HG03460 (cell line): ENCODE measurements around the gene TSEN34.
"Not testable (repeated sequence)": the region's sequence is repeated elsewhere in the genome, so short reads cannot be mapped to it uniquely, and the experiment has no call there.

ENCODE experiments used
- ATAC-seq: cut with Tn5 transposase; IDR thresholded peaks from one replicate; pipeline ENCODE4 v1.9.1; 2021; ENCODE audit not compliant: unreplicated experiment

TSEN34 gene

DNA sequence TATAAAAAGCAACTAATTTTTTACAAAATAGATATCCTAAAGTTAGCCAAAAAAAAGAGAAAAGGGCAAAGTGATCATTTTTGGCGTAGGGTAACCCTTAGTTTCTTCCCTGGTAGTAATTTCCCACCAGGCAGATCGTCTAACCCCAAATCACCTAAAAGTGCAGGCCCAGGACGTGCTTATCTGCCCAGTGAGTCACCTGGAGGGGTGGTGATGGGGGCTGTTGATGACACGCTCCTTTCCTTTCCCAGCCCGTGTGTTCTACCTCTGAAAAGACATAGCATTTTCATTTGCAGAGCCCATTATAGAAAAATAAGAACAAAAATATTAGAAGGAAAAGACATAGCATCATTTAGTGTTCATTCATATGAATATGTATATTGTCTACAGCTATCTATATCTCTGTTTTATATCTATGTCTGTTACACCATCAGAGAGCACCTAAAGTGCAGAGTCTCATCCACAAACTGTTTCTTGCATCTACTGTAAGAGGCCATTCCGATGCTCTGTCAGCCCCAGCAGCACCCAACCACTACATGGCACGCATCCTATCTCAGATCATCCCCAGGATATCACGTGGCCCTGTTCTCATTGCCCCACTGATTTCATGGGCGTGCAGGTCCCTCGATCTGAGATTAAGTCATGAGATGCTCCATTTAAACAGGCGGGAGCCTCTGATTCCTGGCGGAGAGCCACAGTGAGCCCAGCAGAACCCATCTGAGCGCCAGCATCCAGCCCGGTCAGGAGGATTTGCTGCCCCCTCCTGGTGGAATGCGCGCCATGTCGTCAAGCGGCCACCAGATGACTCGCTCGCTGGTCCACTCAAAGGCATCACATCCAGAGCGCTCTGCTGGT, 40.2 kb downstream of the TSEN34 start:
- no peak for ATAC-seq

DNA sequence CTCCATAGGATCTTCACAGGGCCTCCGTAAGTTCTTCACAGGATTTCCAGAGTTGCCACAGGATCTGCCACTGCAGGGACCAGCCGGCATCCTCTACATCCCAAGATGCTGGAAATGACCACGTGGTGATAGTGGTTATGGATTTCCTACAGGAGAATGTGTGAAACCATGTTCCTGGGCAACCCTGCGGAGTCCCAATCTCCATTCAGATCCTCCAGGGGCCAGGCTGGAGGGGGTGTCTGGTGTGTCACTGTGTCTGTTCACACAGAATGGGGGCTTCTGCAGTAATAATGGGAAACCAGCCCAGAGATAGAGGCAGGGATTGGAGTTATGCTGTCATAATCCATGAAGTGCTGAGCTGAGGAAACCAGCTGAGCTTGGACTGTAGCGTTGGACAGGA, 42.8 kb downstream of the TSEN34 start:
- no peak for ATAC-seq

DNA sequence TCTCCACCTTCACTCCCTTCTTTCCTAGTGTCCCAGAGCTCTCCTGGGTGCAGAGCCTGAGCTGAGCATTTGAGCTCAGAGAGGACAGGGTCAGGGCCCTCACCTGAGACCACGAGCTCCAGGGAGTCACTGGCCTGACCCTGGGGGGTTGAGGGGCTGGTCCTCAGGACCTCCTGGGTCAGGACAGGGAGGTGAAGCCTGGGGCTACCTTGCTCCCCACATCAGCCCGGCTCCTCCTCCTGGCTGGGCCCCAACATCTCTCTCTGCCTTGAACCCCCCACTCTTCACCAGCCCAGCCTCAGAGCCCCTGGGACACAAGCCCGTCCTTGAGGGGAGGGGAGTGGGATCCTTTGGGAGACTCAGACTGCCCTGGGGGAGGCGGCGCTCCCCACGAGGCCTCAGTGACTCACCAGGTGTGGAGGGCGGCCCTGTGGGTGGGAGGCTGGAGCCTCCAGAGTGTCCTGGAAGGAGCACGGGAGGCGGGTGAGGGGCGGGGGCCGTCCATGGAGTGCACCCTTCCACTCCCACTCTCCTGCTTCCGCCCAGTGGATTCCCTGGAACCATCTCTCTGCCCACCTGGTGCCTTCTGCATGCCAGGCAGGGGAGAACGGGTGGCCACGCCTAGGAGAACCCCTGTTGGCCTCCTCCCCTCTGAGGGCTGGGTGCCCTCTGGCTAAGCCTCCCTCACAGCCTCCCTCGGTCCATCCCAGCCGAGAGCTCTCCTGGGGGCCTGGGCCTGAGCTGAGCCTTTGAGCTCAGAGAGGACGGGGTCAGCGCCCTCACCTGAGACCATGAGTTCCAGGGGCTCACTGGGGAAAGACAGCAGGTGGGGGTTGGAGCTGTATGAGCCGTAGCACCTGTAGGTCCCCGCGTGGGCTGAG, 48.6 kb downstream of the TSEN34 start:
- not testable (repeated sequence) for ATAC-seq

DNA sequence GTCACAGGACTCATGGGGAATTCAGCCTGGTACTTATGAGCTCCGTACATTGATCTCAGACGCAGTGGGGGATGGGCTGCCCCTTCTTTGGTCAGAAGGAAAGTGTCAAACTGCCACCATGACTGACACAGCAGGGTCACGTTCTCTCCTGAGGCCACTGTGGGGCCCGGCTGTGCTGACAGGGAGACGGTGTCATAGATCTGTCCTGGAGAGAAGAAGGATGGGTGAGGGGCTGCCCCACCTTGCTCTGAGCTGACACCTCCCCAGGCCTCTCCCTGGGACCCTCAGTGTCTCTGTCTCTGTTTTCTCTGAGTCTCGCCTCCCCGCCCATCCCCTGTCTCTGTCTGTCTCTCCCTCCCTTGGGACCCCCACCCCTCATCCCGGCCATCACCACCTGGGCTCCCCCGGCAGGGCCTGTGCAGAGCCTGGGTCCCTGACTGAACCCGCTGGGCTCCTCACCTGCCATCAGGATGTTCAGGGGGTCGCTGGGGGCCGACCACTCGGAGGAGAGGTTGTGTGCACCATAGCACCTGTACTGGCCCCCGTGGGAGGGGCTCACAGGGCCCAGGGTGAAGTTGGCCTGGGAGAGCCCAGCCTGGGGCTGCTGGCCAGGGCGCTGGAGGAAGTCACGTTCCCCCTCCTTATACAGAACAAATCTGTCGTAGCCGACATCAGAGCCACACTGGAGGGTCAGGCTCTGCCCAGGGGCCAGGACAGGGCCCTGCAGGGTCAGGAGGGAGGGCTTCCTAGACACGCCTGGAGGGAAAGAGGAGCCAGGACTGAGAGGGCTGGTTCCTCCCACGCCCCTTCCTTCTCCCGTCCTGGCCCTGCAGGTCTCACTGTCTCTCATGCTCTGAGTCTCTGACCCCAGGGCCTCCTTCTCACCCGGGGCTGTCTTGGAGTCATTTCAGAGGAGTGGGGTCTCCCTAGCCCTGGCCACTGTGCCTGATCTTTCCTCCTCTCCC, 49.5 kb downstream of the TSEN34 start:
- not testable (repeated sequence) for ATAC-seq

DNA sequence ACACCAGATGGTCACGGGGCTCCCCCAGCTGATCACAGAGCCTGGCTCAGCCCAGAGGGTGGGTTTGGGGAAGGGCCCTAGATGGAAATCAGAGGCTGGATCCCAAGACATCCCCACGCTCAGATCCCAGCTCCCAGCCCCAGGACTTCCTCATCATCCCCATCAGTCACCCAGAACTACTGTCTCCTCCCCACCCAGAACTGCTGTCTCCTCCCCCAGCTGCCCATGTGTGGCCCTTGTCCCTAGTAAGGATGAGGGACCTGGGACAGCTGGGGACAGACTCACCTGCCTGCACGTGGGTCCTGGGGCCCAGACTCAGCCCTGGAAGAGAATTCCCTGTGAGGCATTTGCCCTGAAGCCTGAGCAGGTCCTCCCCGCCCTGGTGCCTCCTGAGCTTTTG, 51.1 kb downstream of the TSEN34 start:
- ATAC-seq, result not testable (repeated sequence)

DNA sequence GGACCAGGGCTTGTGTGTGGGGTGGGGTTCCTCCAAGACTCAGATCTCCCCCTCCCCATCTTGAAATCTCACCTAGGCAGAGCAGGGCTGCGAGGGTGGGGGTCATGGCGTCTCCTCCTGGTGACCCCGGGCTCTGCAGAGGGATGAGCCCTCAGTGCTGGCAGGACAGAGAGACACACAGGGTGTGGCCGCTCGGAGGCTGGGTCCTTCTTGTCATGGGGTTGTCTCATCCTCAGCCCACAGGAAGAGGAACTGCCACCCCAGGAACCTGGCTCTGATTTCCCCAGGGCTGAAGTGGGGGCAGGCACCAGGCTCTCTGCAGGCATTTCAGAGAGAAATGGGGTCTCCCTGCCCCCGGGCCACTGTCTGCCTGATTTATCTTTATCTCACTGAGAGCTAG, 51.5 kb downstream of the TSEN34 start, which contains the start of gene LILRA6:
TSS of gene LILRA6 (minus strand) at position 145 of the 400 bp plus-strand sequence.
- ATAC-seq, result not testable (repeated sequence)

DNA sequence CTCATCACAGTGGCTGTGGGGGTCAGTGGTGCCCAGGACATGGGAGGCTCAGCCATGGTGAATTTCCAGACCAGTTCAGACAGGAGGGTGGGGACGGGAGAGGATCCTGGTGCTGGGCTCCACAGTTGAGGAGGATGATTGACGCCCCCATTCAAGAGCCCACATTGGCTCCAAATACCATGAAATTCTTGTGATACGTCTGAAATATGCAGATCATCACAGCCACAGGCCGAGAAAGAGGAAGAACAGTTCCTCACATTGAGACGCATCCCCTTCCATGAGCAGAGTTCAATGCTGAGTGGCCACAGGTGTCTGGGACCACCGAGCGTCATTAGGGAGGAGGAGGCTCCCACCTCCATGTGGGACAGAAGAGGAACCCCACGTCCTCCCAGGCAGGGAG, 52.7 kb downstream of the TSEN34 start:
- not testable (repeated sequence) for ATAC-seq
